ENCODE data around the gene HIP1.
"Not testable (repeated sequence)": the region's sequence is repeated elsewhere in the genome, so short reads cannot be mapped to it uniquely, and the experiment has no call there.

- TF ChIP-seq CTCF (IDR thresholded peaks at IDR 0.05; ENCODE audit: insufficient read depth, low read depth, low read length); EZH2 (IDR thresholded peaks at IDR 0.05; ENCODE audit: insufficient read depth, low read length): not testable (repeated sequence)
These were observed 49.6 kb upstream of the HIP1 start for GRCh38 chr7:75788154-75788847.

Measured in astrocyte (in vitro differentiated cells and primary cell).